Smooth muscle cell of the brain vasculature (primary cell): ENCODE measurements around the gene ANXA2.
"Not testable (repeated sequence)": the region's sequence is repeated elsewhere in the genome, so short reads cannot be mapped to it uniquely, and the experiment has no call there.

Experiments used
- DNase-seq: peaks from one replicate; pipeline ENCODE4 v3.0.0-alpha.2; 2012; ENCODE audit warnings: low read depth, low spot score

Gene ANXA2

DNA sequence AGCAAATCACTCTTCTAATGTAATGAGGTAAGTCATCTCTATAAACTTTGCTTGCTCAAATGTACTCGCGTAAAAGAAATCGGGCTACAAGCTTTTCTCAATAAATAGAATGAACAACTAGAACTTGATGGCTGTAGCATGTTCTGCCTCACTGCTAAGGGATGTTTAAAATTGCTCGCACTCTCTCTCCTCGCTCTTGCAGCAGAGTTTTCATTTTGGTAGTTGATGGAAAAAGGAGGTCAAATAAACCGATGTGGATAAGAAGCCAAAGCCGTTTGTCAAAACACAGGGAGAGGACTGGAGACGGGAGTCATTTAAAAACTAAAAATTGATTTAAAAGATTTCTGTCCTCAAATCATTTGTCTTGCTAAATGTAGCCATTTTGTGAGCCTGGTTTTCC lies 53.3 kb downstream of the ANXA2 start:
- DNase-seq = no peak

GRCh38 chr15:60343221-60343970 lies 54.4 kb downstream of the ANXA2 start:
- DNase-seq = no peak

GRCh38 chr15:60340207-60340921 lies 57.4 kb downstream of the ANXA2 start:
- DNase-seq = no peak

GRCh38 chr15:60339236-60339635 lies 58.5 kb downstream of the ANXA2 start:
- no peak for DNase-seq

GRCh38 chr15:60338810-60339209 lies 59.0 kb downstream of the ANXA2 start:
- no peak for DNase-seq

- DNase-seq = no peak
Observed at GRCh38 chr15:60337076-60337475, 60.7 kb downstream of the ANXA2 start.

DNA sequence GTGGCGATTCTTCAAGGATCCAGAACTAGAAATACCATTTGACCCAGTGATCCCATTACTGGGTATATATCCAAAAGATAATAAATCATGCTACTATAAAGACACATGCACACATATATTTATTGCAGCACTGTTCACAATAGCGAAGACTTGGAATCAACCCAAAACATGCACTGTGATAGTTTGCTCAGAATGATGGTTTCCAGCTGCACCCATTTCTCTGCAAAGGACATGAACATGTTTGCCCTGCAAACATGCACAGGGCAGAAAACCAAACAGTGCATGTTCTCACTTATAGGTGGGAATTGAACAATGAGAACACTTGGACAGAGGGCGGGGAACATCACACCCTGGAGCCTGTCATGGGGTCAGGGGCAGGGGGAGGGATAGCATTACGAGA lies 62.5 kb downstream of the ANXA2 start:
- not testable (repeated sequence) for DNase-seq

- no peak for DNase-seq
Observed at GRCh38 chr15:60328852-60329443, 68.8 kb downstream of the ANXA2 start.

GRCh38 chr15:60326824-60327654 lies 70.7 kb downstream of the ANXA2 start:
- no peak for DNase-seq

DNA sequence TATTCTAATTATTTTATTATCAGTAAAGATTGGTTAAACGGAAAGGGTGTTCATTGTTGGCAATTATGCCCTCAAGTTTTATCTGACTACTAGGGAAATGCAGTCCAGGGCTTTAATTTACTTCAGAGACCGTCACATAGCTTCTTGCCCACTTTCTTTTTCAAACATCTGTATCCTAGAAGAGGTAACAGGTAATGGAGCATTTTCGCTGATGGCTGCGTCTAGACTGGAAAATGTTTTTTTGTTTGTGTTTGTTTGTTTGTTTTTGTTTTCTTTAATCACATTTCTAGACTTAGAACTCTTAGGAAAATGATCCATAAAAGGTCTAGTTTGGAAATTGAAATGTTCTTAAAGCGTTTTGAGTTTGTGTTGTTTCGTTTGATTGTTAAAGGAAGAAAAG lies 71.4 kb downstream of the ANXA2 start:
- no peak for DNase-seq

GRCh38 chr15:60325905-60326304 lies 71.9 kb downstream of the ANXA2 start:
- DNase-seq = no peak

GRCh38 chr15:60324706-60325438 lies 72.9 kb downstream of the ANXA2 start:
- DNase-seq = no peak

DNA sequence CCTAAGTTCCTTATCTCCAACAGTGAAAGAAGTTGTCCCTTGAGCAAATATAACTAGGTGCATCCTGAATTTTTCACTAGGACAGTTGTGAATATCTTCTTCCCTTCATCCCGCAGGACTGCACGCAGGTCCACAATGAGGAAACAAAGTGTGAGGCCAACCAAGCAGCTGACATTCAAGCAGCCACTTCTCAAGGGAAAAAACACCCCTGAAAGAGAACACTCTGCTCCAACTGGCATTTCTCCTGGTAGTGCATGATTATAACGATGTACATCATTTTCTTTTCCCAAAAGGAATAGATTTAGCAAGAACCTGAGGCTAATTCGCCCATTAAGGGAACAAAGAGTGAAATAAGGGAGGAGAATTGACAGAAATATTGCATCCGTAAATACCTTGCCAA lies 74.5 kb downstream of the ANXA2 start:
- DNase-seq = no peak

GRCh38 chr15:60320365-60320764 lies 77.4 kb downstream of the ANXA2 start:
- no peak for DNase-seq

DNA sequence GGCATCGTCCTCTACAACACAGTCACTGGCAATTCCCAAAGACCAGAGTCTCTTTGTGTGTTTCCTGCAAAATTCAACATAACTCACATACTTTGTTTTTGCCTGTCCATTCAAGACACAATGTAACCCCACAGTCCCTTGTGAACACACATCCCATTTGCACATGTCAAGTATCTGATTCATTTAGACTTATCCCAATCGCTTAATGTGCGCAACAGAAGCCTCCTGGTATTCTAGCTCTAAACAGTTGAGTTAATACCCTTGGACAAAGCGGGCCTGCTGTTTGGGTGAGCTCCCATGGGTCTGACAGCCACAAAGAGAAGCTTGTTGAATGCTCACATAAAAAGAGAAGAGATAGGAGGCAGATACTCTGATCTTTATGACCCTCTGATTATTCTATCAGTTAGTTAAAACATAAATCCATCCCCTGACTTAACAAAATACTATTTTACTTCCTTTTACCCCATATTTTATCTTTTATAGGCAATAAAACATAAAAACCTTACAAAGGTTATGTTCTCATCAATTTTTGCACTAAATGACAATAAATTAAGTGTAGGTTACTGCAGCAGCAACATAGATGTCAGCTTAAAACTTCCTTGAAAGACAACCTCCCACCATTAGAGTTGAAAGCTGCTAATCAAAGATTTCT lies 79.4 kb downstream of the ANXA2 start:
- DNase-seq = no peak

DNA sequence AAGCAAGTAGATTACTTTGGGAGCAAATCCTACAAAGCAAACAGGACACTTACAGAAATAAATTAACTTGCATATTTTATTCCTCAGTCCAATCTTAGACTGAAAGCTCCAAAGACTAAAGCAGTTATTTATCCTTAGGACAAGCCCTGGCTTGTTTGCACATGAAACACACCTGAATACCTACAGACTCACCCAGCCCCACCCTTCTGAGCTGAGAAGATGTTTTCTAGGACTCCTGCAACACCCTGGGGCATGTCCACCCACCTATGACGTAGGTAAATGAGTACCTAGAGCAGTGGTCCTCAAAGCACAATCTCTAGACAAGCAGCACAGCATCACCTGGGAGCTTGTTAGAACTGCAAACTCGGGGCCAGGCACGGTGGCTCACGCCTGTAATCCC lies 80.8 kb downstream of the ANXA2 start:
- no peak for DNase-seq

GRCh38 chr15:60315878-60316277 lies 81.9 kb downstream of the ANXA2 start:
- no peak for DNase-seq

- DNase-seq = no peak
Observed at GRCh38 chr15:60313906-60314305, 83.9 kb downstream of the ANXA2 start.

DNA sequence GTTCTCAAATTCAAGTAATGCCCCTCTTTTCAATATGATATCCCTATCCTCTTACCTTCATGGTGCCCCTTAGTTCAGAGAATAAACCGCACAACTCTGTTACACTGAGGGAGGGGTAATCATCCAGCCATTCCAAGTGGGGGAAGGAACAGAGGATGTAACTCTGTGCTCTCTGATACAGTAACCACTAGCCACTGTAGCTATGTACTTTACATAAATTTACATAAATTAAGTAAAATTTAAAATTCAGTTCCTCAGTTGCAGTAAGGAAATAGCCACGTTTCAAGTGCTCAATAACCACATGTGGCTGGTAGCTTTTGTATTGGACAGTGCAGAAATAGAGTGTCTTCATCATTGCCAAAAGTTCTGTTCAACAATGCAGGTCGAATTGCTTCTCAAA lies 90.8 kb downstream of the ANXA2 start:
- no peak for DNase-seq

DNA sequence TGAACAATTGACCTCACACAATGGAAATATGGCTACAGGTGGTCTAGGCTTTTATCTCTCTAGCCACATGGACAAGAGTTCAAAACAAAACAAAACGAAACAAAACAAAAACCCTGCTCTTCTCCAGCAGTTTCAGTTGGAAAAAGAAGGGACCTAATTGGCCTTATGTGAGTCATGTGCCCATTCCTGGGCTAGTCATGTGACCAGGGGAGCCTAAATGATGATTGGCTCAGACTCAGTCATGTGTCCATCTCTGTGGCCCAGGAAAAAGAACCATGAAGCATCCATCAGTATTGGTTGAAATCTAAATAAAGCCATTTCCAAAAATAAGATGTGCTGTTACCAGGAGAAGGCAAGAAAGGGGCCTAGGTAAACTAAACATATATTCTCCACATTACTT lies 96.8 kb downstream of the ANXA2 start:
- DNase-seq = no peak
